ENCODE data around the gene FRMPD4.

GRCh38 chrX:12229986-12230385 lies 91.7 kb downstream of the FRMPD4 start:
- TF ChIP-seq MAX (IDR thresholded peaks at IDR 0.05) = no peak
- no peak for TF ChIP-seq POLR2A (IDR thresholded peaks at IDR 0.05; ENCODE audit: low read length)
- TF ChIP-seq, protein P1, sequence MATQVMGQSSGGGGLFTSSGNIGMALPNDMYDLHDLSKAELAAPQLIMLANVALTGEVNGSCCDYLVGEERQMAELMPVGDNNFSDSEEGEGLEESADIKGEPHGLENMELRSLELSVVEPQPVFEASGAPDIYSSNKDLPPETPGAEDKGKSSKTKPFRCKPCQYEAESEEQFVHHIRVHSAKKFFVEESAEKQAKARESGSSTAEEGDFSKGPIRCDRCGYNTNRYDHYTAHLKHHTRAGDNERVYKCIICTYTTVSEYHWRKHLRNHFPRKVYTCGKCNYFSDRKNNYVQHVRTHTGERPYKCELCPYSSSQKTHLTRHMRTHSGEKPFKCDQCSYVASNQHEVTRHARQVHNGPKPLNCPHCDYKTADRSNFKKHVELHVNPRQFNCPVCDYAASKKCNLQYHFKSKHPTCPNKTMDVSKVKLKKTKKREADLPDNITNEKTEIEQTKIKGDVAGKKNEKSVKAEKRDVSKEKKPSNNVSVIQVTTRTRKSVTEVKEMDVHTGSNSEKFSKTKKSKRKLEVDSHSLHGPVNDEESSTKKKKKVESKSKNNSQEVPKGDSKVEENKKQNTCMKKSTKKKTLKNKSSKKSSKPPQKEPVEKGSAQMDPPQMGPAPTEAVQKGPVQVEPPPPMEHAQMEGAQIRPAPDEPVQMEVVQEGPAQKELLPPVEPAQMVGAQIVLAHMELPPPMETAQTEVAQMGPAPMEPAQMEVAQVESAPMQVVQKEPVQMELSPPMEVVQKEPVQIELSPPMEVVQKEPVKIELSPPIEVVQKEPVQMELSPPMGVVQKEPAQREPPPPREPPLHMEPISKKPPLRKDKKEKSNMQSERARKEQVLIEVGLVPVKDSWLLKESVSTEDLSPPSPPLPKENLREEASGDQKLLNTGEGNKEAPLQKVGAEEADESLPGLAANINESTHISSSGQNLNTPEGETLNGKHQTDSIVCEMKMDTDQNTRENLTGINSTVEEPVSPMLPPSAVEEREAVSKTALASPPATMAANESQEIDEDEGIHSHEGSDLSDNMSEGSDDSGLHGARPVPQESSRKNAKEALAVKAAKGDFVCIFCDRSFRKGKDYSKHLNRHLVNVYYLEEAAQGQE (IDR thresholded peaks at IDR 0.05) = no peak
- no peak for TF ChIP-seq CTCF (IDR thresholded peaks at IDR 0.05)
- no peak for TF ChIP-seq TP53 (CRISPR knock-in tag; IDR thresholded peaks at IDR 0.05)
- no peak for TF ChIP-seq RCOR1 (IDR thresholded peaks at IDR 0.05; ENCODE audit: low read depth, low read length)
- TF ChIP-seq ZC3H11A (IDR thresholded peaks at IDR 0.05) = no peak
- no peak for TF ChIP-seq RAD21 (conservative IDR thresholded peaks at IDR 0.05 in 1 of 2, IDR thresholded peaks at IDR 0.05 in 1 of 2)
- no peak for TF ChIP-seq PBX3 (IDR thresholded peaks at IDR 0.05)

All from A549 (cell line).